Endothelial cell of umbilical vein (primary cell): ENCODE measurements around the gene UNKL. TPM values are rescaled to one million over a fixed set of nuclear protein-coding genes. Genes with fewer than 3 reads are reported as not detected.

ENCODE experiments used
- BruUV-seq: library from RNA; stranded (reverse); fragments of 400-500 nt; replicated peaks from 2 replicates; lab custom pipeline; 2021; lab: Mats Ljungman, UMichigan
- CTCF ChIA-PET: fragments of 300-600, 350-600 bp; sonication (Branson Sonifier 250); formaldehyde crosslinking; loops from one replicate; lab custom pipeline; 2021; ENCODE audit warnings: antibody characterized with exemption, inconsistent platforms; lab: Charles Lee
- POLR2A ChIA-PET: fragments of 300-600, 350-600 bp; sonication (Branson Sonifier 250); formaldehyde crosslinking; loops from one replicate; lab custom pipeline; 2021; ENCODE audit warnings: antibody characterized with exemption, inconsistent platforms; lab: Charles Lee
- DNase-seq: peaks from one replicate; pipeline ENCODE4 v3.0.0-alpha.2; 2011; ENCODE audit warnings: low read depth, low spot score
- FAIRE-seq: peaks from 2 replicates; lab custom pipeline; 2011; peaks lifted over from hg19 to GRCh38; lab: Jason Lieb, UNC
- H2AFZ ChIP-seq: 2 replicates; pipeline ENCODE4 v1.6.0; 2012; ENCODE audit warnings: low read depth, low read length, control low read depth, inconsistent platforms
- H3K27ac ChIP-seq: 2 replicates; pipeline ENCODE4 v1.5.1; 2011; ENCODE audit warnings: low read depth, mild to moderate bottlenecking, control low read depth, low read length, moderate library complexity; ENCODE audit not compliant: insufficient read depth
- H3K27me3 ChIP-seq, 2 experiments: 2 replicates each; pipeline versions ENCODE4 v1.6.0 to v1.6.1; 2011; ENCODE audit warnings: low read length in 2 of 2, mixed read lengths in 1 of 2; ENCODE audit not compliant: control insufficient read depth in 2 of 2, insufficient read depth in 2 of 2
- H3K36me3 ChIP-seq, 2 experiments: 2 replicates in 1 of 2; 3 replicates in 1 of 2; pipeline ENCODE4 v1.5.1; 2011; ENCODE audit warnings: low read length in 2 of 2, mild to moderate bottlenecking in 1 of 2, moderate library complexity in 1 of 2; ENCODE audit not compliant: control insufficient read depth in 2 of 2, insufficient read depth in 2 of 2; ENCODE audit errors: extremely low read depth in 1 of 2
- H3K4me1 ChIP-seq: 3 replicates; pipeline ENCODE4 v1.5.1; 2011; ENCODE audit warnings: mild to moderate bottlenecking, low read length; ENCODE audit not compliant: control insufficient read depth, insufficient read depth; ENCODE audit errors: extremely low read depth
- H3K4me2 ChIP-seq: 2 replicates; pipeline ENCODE4 v1.6.1; 2011; ENCODE audit warnings: low read length, control low read depth, mixed read lengths; ENCODE audit not compliant: insufficient read depth
- H3K4me3 ChIP-seq, 3 experiments: fragments of 200-600 bp in 1 of 3; sonication (generic), shearing (Covaris generic) in 1 of 3; replicated peaks in 1 of 3; 2 replicates each; pipeline ENCODE4 v1.5.1; 2011 to 2016; ENCODE audit warnings: control low read depth in 3 of 3, low read length in 3 of 3, mild to moderate bottlenecking in 2 of 3, inconsistent platforms in 1 of 3, low read depth in 1 of 3, moderate library complexity in 1 of 3; ENCODE audit not compliant: insufficient read depth in 1 of 3
- H3K79me2 ChIP-seq: 2 replicates; pipeline ENCODE4 v1.6.0; 2012; ENCODE audit warnings: low read length, inconsistent platforms; ENCODE audit not compliant: control insufficient read depth, insufficient read depth
- H3K9ac ChIP-seq: replicated peaks from 2 replicates; pipeline ENCODE3; 2011; ENCODE audit warnings: low read length, control low read depth; ENCODE audit not compliant: insufficient read depth; ENCODE audit errors: extremely low read depth
- H3K9me1 ChIP-seq: replicated peaks from 3 replicates; pipeline ENCODE4 v1.6.0; 2011; ENCODE audit warnings: mild to moderate bottlenecking, low read length; ENCODE audit not compliant: control insufficient read depth, insufficient read depth; ENCODE audit errors: extremely low read depth
- H3K9me3 ChIP-seq: replicated peaks from 2 replicates; pipeline ENCODE4 v1.5.1; 2012; ENCODE audit warnings: low read length, inconsistent platforms; ENCODE audit not compliant: control insufficient read depth, insufficient read depth
- H4K20me1 ChIP-seq: replicated peaks from 2 replicates; pipeline ENCODE3; 2011; ENCODE audit warnings: mild to moderate bottlenecking, low read length; ENCODE audit not compliant: control insufficient read depth, insufficient read depth; ENCODE audit errors: extremely low read depth
- CTCF ChIP-seq, 2 donors: IDR thresholded peaks; 1 replicate in 1 of 2; 2 replicates in 1 of 2; pipeline ENCODE4 v1.5.1; 2011; ENCODE audit warnings: low read length in 2 of 2, mild to moderate bottlenecking in 2 of 2, moderate library complexity in 2 of 2, control low read depth in 1 of 2, inconsistent platforms in 1 of 2, low read depth in 1 of 2; ENCODE audit not compliant: insufficient read depth in 1 of 2; ENCODE audit errors: extremely low read depth in 1 of 2
- EZH2 ChIP-seq: IDR thresholded peaks from 2 replicates; pipeline ENCODE4 v1.6.1; 2012; ENCODE audit warnings: borderline replicate concordance, low read depth, mild to moderate bottlenecking, moderate library complexity, low read length, inconsistent platforms; ENCODE audit not compliant: severe bottlenecking
- FOS ChIP-seq: IDR thresholded peaks from 2 replicates; pipeline ENCODE4 v1.6.1; 2011; ENCODE audit warnings: mild to moderate bottlenecking, low read length, moderate library complexity, borderline replicate concordance; ENCODE audit not compliant: insufficient read depth
- GATA2 ChIP-seq: IDR thresholded peaks from 2 replicates; pipeline ENCODE4 v1.7.0; 2011; ENCODE audit warnings: low read depth, mild to moderate bottlenecking, moderate library complexity, mixed read lengths, low read length; ENCODE audit not compliant: insufficient read length, insufficient read depth
- JUN ChIP-seq: IDR thresholded peaks from 2 replicates; pipeline ENCODE4 v1.6.1; 2011; ENCODE audit warnings: borderline replicate concordance, low read depth; ENCODE audit not compliant: insufficient read length, insufficient read depth
- MAX ChIP-seq: IDR thresholded peaks from 2 replicates; pipeline ENCODE4 v1.6.1; 2011; ENCODE audit not compliant: insufficient read depth, insufficient read length
- MYC ChIP-seq: IDR thresholded peaks from one replicate; pipeline ENCODE4 v1.6.1; 2011; ENCODE audit warnings: mild to moderate bottlenecking, low read depth, low read length
- POLR2A ChIP-seq: IDR thresholded peaks from 2 replicates; pipeline ENCODE4 v1.6.1; 2012; ENCODE audit warnings: low read depth, mild to moderate bottlenecking, control low read depth, low read length
- POLR2AphosphoS5 ChIP-seq: IDR thresholded peaks from 2 replicates; pipeline ENCODE4 v1.6.1; 2012; ENCODE audit warnings: low read depth, mild to moderate bottlenecking, control low read depth, low read length, moderate library complexity; ENCODE audit not compliant: insufficient read depth
- dilution Hi-C: fragments of 300-500 bp; cut with MboI; formaldehyde crosslinking; loops from one replicate; pipeline ENCODE4 v1.15.0; 2019; ENCODE audit warnings: low sequenced_read_pairs; ENCODE audit not compliant: extremely low pct_ligation_motif_present
- intact Hi-C: fragments of 100-400 bp; cut with micrococcal nuclease; formaldehyde crosslinking; loops from one replicate; pipeline ENCODE4 v1.10.0; 2022
- polyA plus RNA-seq, 4 experiments: library from polyadenylated mRNA; depleted of rRNA in 3 of 4; stranded (reverse) in 3 of 4; unstranded in 1 of 4; fragments of >200 nt; gene quantifications; 2 replicates each; pipeline versions ENCODE4 v1.2.1 to v1.2.3, GENCODE V29; 2011 to 2012; ENCODE audit warnings: missing spikeins in 1 of 4
- total RNA-seq: library from RNA; stranded (reverse); gene quantifications from 2 replicates; pipeline ENCODE4 v1.2.3, GENCODE V29; 2021

UNKL gene
- total and polyA plus RNA-seq, 2 donors (not counting 3 experiments of a cell fraction or from before 2014, with no cell fraction given): 17.1 to 32.8 TPM

GRCh38 chr16:1424028-1424427, 9.5 kb upstream of the UNKL start:
- no peaks in the 10 kb centered on the region for H3K9me3 ChIP-seq
- TF ChIP-seq MYC (no peak), GATA2 (no peak), POLR2AphosphoS5 (no peak), JUN (no peak), EZH2 (no peak), MAX (no peak), CTCF (IDR thresholded peaks at IDR 0.05; ENCODE audit: extremely low read depth in 1 of 2, insufficient read depth in 1 of 2, low read depth in 1 of 2, low read length in 2 of 2) (no peak), POLR2A (no peak), FOS (no peak)
- no peak overlapping the region for H3K4me2 ChIP-seq
- H3K27me3 ChIP-seq: no peaks in the 10 kb centered on the region
- no peak overlapping the region for H3K27ac ChIP-seq
- no peak overlapping the region for H2AFZ ChIP-seq
- CTCF ChIA-PET: no interaction called here
- dilution Hi-C loops (no loop called here), intact Hi-C loops (loop anchor here (5.0 to 10.0 kb wide), 3 partner anchors 188 to 358 kb away; partner anchors contain the start of genes CRAMP1, IFT140, MAPK8IP3 and NUBP2)
- peaks cover 9% of the 10 kb centered on the region for H3K4me1 ChIP-seq
- H3K36me3 ChIP-seq: no peaks in the 10 kb centered on the region
- peaks cover 11% of the 10 kb centered on the region for H3K79me2 ChIP-seq
- FAIRE-seq: no peak
- H3K9me1 ChIP-seq: no peaks in the 10 kb centered on the region
- no peak for DNase-seq
- no peaks in the 10 kb centered on the region for H4K20me1 ChIP-seq
- H3K9ac ChIP-seq: no peak overlapping the region
- BruUV-seq: no TSS peak
- POLR2A ChIA-PET: no interaction called here
- no peak overlapping the region for H3K4me3 ChIP-seq
